GM13976 (cell line): ENCODE results near the gene SYN1.

Experiments used
- DNase-seq: peaks from one replicate; pipeline ENCODE4 v3.0.0; 2012; ENCODE audit warnings: low spot score
- in situ Hi-C: fragments of 300-500 bp; cut with MboI; formaldehyde crosslinking; loops from one replicate; pipeline ENCODE4 v1.12.0; 2022; ENCODE audit warnings: low sequenced_read_pairs, mixed read lengths, inconsistent platforms; ENCODE audit not compliant: unreplicated experiment
- TF ChIP-seq, protein P1 (sequence below): IDR thresholded peaks from 2 replicates; pipeline ENCODE4 v1.5.1; 2012; ENCODE audit warnings: borderline replicate concordance, mild to moderate bottlenecking; ENCODE audit not compliant: insufficient read depth; ENCODE audit errors: extremely low read depth, missing control alignments, control extremely low read depth

Gene SYN1

DNA sequence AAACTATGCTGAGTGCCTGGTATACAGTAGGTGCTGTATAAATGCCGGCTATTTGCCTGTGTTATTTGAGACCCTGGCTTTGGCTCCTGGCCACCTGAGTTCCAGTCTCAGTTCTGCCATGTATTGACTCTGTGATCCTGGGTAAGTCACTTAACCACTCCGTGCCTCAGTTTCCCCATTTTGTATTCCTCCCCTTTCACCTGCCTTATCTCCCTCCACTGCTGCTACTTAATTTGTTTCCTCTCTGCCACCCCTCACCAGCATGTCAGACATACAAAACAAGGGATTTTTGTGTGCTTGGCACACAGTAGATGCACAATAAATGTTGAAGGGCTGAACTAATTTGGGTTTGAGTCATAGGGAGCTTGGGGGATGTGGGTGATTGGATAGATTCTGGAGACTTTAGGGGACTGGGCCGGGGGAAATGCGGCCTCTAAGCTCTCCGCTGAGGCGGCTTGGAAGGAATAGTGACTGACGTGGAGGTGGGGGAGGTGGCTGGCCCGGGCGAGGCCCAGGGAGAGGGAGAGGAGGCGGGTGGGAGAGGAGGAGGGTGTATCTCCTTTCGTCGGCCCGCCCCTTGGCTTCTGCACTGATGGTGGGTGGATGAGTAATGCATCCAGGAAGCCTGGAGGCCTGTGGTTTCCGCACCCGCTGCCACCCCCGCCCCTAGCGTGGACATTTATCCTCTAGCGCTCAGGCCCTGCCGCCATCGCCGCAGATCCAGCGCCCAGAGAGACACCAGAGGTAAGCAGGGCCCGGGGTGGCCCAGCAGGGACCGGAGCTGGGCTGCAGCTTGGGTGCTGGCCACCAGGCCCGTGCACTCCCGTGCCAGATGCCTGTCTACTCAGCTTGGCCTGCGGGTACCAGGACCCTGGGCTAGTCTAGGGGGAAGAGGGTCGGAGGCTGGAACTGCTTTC, 37.7 kb downstream of the SYN1 start, which contains the start of gene TIMP1:
Gene TIMP1, plus strand, starts transcription at position 706 of the 917 bp plus-strand sequence. CDS start 980 bp downstream, outside the sequence.
- DNase-seq = peak; percentile 88
- TF ChIP-seq, protein P1, sequence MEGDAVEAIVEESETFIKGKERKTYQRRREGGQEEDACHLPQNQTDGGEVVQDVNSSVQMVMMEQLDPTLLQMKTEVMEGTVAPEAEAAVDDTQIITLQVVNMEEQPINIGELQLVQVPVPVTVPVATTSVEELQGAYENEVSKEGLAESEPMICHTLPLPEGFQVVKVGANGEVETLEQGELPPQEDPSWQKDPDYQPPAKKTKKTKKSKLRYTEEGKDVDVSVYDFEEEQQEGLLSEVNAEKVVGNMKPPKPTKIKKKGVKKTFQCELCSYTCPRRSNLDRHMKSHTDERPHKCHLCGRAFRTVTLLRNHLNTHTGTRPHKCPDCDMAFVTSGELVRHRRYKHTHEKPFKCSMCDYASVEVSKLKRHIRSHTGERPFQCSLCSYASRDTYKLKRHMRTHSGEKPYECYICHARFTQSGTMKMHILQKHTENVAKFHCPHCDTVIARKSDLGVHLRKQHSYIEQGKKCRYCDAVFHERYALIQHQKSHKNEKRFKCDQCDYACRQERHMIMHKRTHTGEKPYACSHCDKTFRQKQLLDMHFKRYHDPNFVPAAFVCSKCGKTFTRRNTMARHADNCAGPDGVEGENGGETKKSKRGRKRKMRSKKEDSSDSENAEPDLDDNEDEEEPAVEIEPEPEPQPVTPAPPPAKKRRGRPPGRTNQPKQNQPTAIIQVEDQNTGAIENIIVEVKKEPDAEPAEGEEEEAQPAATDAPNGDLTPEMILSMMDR = no peak
- in situ Hi-C loops = no loop called here

DNA sequence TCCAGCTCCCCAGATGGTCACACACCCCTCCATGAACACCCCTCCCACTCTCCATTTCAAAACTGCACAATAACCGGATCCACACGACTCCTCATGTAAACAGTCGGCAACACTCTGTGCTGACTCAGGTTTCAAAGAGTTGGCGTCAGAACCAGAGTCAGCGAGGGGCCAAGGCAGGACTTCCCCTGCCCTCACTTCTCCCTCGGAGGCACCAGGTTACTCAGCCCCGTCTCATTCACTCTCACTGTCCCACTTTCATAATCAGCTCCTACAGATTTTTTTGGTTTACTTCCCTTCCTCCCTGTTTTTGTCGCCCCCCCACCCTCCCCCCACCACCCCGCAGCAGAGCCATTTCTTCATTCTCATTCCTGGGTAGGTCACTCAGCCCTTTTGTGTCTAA, 40.1 kb downstream of the SYN1 start:
- in situ Hi-C loops = no loop called here

DNA sequence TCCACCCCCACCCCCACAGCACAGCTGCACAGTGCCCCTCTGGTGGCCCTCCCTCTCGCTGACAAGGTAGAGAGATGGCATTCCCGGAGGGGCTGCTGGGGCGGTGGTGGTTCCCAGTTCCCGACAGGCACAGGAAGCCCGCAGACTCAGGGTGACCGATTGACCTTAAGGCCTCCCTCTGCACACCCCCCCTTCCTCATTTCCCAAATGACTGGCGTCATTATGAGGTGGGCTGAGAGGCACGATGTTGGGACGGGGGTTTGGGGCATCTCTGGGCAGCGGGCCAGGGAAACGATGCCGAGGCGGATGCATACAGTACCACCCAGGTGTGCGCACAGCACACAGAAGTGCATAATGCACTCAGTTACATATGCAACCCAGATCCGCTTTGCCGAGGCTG, 41.0 kb downstream of the SYN1 start:
- TF ChIP-seq, protein P1 = no peak
- in situ Hi-C loops = no loop called here
- no peak for DNase-seq

More for the DNA sequence above, 40.1 kb downstream of the SYN1 start:
- TF ChIP-seq, protein P1 = no peak
- DNase-seq = peak; percentile 68

DNA sequence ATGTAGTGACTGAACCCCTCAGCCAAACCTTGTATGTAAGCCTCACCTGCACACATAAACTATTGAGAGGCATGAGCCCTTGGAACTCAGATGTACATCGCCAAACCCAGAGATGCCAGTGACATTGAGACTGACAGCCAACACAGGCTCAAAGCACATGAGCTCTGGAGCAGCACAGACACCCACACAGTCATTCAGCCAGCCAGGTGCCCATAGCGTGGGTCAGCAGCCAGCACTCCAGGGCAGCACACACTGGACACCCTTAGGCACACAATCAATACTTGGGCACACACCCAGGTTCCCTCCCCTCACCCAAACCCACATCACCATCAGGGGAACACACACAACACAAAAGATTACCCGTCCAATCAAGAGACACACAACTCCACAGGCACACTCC, 41.8 kb downstream of the SYN1 start:
- DNase-seq = no peak
- TF ChIP-seq, protein P1 = no peak
- in situ Hi-C loops = no loop called here

DNA sequence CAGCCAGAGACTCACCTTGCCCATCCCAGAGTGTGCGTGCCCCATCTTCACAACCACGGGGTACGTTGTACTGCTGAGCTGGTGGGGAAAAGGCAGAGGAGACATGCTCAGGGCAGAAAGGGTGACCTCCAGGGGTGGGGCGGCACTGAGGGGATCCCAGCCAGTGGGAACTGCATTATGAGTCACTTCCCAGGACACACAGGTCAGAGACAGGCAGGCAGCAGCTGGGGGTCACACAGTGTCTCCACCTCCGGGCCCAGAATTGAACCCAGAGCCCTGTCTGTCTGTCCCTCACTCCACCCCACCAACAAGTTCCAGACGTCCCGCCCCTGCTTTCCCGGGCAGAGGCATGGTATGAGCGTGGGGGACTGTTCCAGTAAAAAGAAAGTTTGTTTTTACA, 42.2 kb downstream of the SYN1 start:
- DNase-seq = no peak
- in situ Hi-C loops = no loop called here
- TF ChIP-seq, protein P1 = no peak

DNA sequence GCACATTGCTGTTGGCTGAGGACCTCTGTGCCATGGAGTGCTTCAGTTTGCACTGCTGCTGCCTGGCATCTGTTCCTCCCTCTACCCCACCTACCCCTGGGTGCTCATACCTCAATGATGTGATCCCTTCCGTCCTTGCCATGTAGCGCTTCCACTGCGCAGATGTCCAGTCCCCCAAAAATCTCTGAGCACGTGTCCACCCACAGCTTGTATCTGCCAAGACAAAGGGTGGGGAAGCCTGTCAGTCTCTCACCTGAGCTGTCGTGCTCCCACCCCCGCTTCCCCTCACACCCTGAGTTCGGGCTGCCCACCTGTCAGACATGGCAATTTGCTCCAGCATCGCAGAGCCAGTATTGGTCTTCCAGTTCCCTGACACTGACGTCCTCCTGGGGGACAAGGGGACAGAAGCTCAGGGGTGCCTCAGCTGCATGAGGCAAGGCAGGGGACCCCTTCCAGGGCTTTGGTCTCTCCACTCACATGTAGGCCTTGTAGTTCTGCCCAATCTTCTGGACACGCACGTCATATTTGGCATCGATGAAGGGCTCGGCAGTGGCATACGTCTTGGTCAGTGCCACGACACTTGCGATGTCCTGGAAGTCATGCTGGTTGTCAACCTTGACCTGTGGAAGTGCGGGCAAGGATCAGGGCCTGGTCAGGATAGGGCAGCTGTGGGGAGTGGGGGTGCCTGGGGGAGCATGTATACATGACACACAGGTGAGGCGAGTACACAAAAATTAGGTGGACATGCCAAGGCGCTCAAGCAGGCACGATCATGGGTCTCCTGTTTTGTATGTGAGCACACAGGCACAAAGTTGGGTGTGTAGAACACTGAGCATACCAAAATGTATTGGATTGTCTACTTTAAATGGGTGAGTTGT, 43.4 kb downstream of the SYN1 start:
- in situ Hi-C loops = no loop called here

More for the DNA sequence above, 43.4 kb downstream of the SYN1 start:
- peak; percentile 3 for DNase-seq
- TF ChIP-seq, protein P1 = no peak
